Lower lobe of right lung (tissue), 2 donors: ENCODE measurements around the gene PHOSPHO1. TPM values are rescaled to one million over a fixed set of nuclear protein-coding genes. Genes with fewer than 3 reads are reported as not detected.

Source experiments
- ATAC-seq, 2 donors: fragments of 200-7000 bp; cut with Tn5 transposase; one replicate each; pipeline ENCODE4 v1.9.1; 2020 to 2022; ENCODE audit warnings: mild to moderate bottlenecking in 2 of 2, moderate library complexity in 2 of 2
- DNase-seq: peaks from one replicate; pipeline ENCODE4 v3.0.0-alpha.2; 2020
- H3K27ac ChIP-seq: fragments of 200-600 bp; one replicate; pipeline ENCODE4 v1.8.0; 2022
- H3K27me3 ChIP-seq: fragments of 200-600 bp; one replicate; pipeline ENCODE4 v1.8.0; 2022; ENCODE audit warnings: low read depth
- H3K36me3 ChIP-seq: fragments of 200-600 bp; one replicate; pipeline ENCODE4 v1.8.0; 2022; ENCODE audit warnings: mild to moderate bottlenecking
- H3K4me1 ChIP-seq: fragments of 200-600 bp; one replicate; pipeline ENCODE4 v1.8.0; 2022
- H3K4me3 ChIP-seq: fragments of 200-600 bp; one replicate; pipeline ENCODE4 v1.8.0; 2022; ENCODE audit warnings: mild to moderate bottlenecking
- H3K9me3 ChIP-seq: fragments of 200-600 bp; one replicate; pipeline ENCODE4 v1.8.0; 2022
- intact Hi-C: fragments of 100-400 bp; cut with DNase I; formaldehyde crosslinking; loops from one replicate; pipeline ENCODE4 v1.11.0; 2022
- total RNA-seq: library from RNA; stranded (reverse); fragmentation: NEBNext Ultra II Directional; extraction: Animal tissue kit (Norgen Biotek cat#: 25700); gene quantifications from one replicate; pipeline ENCODE4 v1.2.1, GENCODE V29; 2021
- TF ChIP-seq, protein P1 (sequence below): fragments of 200-600 bp; IDR thresholded peaks from one replicate; pipeline ENCODE4 v1.8.0; 2022; ENCODE audit warnings: antibody characterized with exemption, mild to moderate bottlenecking
- donor health status: DM: no; HTN: yes; CAD: no; lungs with severe emphysema.

PHOSPHO1 gene
- total RNA-seq, 1 donor from 2014 or later, result 1.9 TPM

- H3K27ac ChIP-seq, result peak overlapping the region; percentile 79
- TF ChIP-seq, protein P1, sequence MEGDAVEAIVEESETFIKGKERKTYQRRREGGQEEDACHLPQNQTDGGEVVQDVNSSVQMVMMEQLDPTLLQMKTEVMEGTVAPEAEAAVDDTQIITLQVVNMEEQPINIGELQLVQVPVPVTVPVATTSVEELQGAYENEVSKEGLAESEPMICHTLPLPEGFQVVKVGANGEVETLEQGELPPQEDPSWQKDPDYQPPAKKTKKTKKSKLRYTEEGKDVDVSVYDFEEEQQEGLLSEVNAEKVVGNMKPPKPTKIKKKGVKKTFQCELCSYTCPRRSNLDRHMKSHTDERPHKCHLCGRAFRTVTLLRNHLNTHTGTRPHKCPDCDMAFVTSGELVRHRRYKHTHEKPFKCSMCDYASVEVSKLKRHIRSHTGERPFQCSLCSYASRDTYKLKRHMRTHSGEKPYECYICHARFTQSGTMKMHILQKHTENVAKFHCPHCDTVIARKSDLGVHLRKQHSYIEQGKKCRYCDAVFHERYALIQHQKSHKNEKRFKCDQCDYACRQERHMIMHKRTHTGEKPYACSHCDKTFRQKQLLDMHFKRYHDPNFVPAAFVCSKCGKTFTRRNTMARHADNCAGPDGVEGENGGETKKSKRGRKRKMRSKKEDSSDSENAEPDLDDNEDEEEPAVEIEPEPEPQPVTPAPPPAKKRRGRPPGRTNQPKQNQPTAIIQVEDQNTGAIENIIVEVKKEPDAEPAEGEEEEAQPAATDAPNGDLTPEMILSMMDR, result no peak
- no peak for ATAC-seq
- intact Hi-C loops, result no loop called here
- peaks cover 18% of the 10 kb centered on the region for H3K4me1 ChIP-seq
- H3K4me3 ChIP-seq, result peak overlapping the region; percentile 62
- no peaks in the 10 kb centered on the region for H3K36me3 ChIP-seq
- no peak for DNase-seq
- H3K9me3 ChIP-seq, result no peaks in the 10 kb centered on the region
- H3K27me3 ChIP-seq, result no peaks in the 10 kb centered on the region
Measured at GRCh38 chr17:49259663-49260010, 29.1 kb upstream of the PHOSPHO1 start.

GRCh38 chr17:49258394-49258793 lies 27.8 kb upstream of the PHOSPHO1 start:
- no peak for DNase-seq
- H3K4me1 ChIP-seq, result peaks cover 18% of the 10 kb centered on the region
- H3K4me3 ChIP-seq, result no peak overlapping the region
- no peaks in the 10 kb centered on the region for H3K27me3 ChIP-seq
- ATAC-seq, result no peak
- TF ChIP-seq, protein P1, result no peak
- H3K27ac ChIP-seq, result no peak overlapping the region
- H3K36me3 ChIP-seq, result no peaks in the 10 kb centered on the region
- no peaks in the 10 kb centered on the region for H3K9me3 ChIP-seq
- intact Hi-C loops, result no loop called here

DNA sequence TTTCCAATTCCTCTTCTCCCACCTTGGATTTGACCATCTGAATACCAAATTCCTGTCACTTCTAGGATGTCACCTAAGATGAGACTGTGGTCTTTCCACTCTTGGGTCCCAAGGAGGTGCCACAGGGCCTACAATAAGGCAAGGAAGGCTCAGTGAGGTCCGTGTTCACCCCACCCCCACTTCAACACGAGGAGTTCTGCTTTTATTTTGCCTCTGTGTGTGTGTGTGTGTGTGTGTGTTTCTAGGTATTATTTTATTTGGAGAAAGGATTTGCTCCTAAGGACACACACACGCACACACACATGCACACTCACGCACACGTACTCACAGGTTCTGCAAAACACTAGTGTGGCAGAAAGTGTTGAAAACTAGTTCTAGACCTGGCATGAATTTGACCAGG lies 24.5 kb upstream of the PHOSPHO1 start:
- no peak overlapping the region for H3K4me3 ChIP-seq
- TF ChIP-seq, protein P1, result no peak
- H3K36me3 ChIP-seq, result no peaks in the 10 kb centered on the region
- H3K27ac ChIP-seq, result no peak overlapping the region
- no peak for DNase-seq
- H3K9me3 ChIP-seq, result no peaks in the 10 kb centered on the region
- ATAC-seq, result no peak
- H3K4me1 ChIP-seq, result peaks cover 9% of the 10 kb centered on the region
- intact Hi-C loops, result no loop called here
- no peaks in the 10 kb centered on the region for H3K27me3 ChIP-seq

DNA sequence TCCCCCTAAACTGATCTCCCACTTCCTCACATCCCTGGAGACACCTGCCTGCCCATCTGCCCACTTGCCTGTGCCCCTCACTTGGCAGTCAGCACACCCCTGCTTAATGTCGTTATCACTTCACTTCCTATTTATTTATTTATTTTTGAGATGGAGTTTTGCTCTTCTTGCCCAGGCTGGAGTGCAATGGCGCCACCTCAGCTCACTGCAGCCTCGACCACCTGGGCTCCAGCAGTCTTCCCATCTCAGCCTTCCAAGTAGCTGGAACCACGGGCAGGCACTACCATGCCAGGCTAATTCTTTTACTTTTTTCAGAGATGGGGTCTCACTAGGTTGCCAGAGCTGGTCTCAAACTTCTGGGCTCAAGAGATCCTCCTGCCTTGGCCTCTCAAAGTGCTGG lies 23.5 kb upstream of the PHOSPHO1 start:
- intact Hi-C loops, result no loop called here
- no peak for DNase-seq
- TF ChIP-seq, protein P1, result no peak
- Histone ChIP-seq H3K36me3 (no peaks in the 10 kb centered on the region), H3K27me3 (peaks cover 5% of the 10 kb centered on the region), H3K9me3 (no peaks in the 10 kb centered on the region), H3K27ac (no peak overlapping the region), H3K4me1 (no peaks in the 10 kb centered on the region), H3K4me3 (no peak overlapping the region)
- no peak for ATAC-seq

- H3K27me3 ChIP-seq, result peaks cover 7% of the 10 kb centered on the region
- no peaks in the 10 kb centered on the region for H3K36me3 ChIP-seq
- no peaks in the 10 kb centered on the region for H3K4me1 ChIP-seq
- intact Hi-C loops, result no loop called here
- TF ChIP-seq, protein P1, result no peak
- peak overlapping the region; percentile 21 for H3K27ac ChIP-seq
- no peak overlapping the region for H3K4me3 ChIP-seq
- peak; percentile 56 for DNase-seq
- peak; percentile 71 to 77 for ATAC-seq
- no peaks in the 10 kb centered on the region for H3K9me3 ChIP-seq
Measured at GRCh38 chr17:49252148-49252695, 21.6 kb upstream of the PHOSPHO1 start.
